GM19395 (cell line): Measurements from ENCODE around the gene RHOBTB3.

ENCODE experiments used
- ATAC-seq: cut with Tn5 transposase; IDR thresholded peaks from one replicate; pipeline ENCODE4 v1.9.1; 2021; ENCODE audit warnings: mild to moderate bottlenecking, moderate library complexity; ENCODE audit not compliant: unreplicated experiment

The RHOBTB3 gene

GRCh38 chr5:95730011-95730700, 980 bp upstream of the RHOBTB3 start:
- no peak for ATAC-seq

- ATAC-seq: peak; percentile 35
Measured at GRCh38 chr5:95731571-95732554, 727 bp downstream of the RHOBTB3 start.

GRCh38 chr5:95733107-95733665, 2.0 kb downstream of the RHOBTB3 start:
- no peak for ATAC-seq

GRCh38 chr5:95734187-95734586, 3.1 kb downstream of the RHOBTB3 start:
- no peak for ATAC-seq

- ATAC-seq: no peak
Measured at GRCh38 chr5:95734906-95735305, 3.8 kb downstream of the RHOBTB3 start.

- no peak for ATAC-seq
Measured at GRCh38 chr5:95735406-95735805, 4.3 kb downstream of the RHOBTB3 start.

- peak; percentile 44 for ATAC-seq
Measured at GRCh38 chr5:95738072-95738471, 6.9 kb downstream of the RHOBTB3 start.

- ATAC-seq: no peak
Measured at GRCh38 chr5:95738834-95739233, 7.7 kb downstream of the RHOBTB3 start.

GRCh38 chr5:95739857-95740256, 8.7 kb downstream of the RHOBTB3 start:
- no peak for ATAC-seq

GRCh38 chr5:95741458-95741857, 10.3 kb downstream of the RHOBTB3 start:
- no peak for ATAC-seq

GRCh38 chr5:95743232-95743631, 12.1 kb downstream of the RHOBTB3 start:
- no peak for ATAC-seq

GRCh38 chr5:95743877-95744276, 12.7 kb downstream of the RHOBTB3 start:
- ATAC-seq: no peak

GRCh38 chr5:95746194-95746593, 15.1 kb downstream of the RHOBTB3 start:
- ATAC-seq: no peak

- no peak for ATAC-seq
Measured at GRCh38 chr5:95746722-95747679, 15.9 kb downstream of the RHOBTB3 start.

GRCh38 chr5:95748133-95748532, 17.0 kb downstream of the RHOBTB3 start:
- no peak for ATAC-seq

GRCh38 chr5:95754545-95754944, 23.4 kb downstream of the RHOBTB3 start:
- no peak for ATAC-seq

- no peak for ATAC-seq
Measured at GRCh38 chr5:95759005-95759404, 27.9 kb downstream of the RHOBTB3 start.

- no peak for ATAC-seq
Measured at GRCh38 chr5:95759634-95760033, 28.5 kb downstream of the RHOBTB3 start.

GRCh38 chr5:95760273-95761191, 29.4 kb downstream of the RHOBTB3 start:
- peak; percentile 91 for ATAC-seq
